GM18870 (cell line): ENCODE data around the gene SRD5A3.
A peak's percentile ranks its signal among the peaks of the same experiment; 100 is the strongest.

Experiments used
- ATAC-seq: cut with Tn5 transposase; IDR thresholded peaks from one replicate; pipeline ENCODE4 v1.9.1; 2021; ENCODE audit warnings: moderate library complexity; ENCODE audit not compliant: unreplicated experiment

The SRD5A3 gene

DNA sequence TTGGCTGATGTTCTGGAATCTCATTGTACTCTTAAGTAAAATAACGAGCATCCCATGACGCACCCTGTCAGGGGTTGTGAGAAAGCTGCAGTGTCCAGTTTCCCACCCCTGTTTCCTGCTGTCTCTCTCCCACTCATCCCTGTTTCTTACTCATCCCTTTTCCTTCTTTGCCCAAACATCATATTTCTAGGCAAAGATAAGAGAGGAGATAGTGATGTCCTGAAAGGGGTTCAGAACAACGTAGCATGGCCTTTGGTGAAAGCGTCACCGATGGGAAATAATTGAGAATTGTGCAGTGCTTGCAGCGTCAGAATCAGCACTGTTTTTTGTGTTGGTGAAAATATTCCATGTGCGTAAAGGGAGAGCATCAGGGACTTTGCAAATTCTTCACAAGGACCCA, 26.2 kb downstream of the SRD5A3 start:
- ATAC-seq: no peak

DNA sequence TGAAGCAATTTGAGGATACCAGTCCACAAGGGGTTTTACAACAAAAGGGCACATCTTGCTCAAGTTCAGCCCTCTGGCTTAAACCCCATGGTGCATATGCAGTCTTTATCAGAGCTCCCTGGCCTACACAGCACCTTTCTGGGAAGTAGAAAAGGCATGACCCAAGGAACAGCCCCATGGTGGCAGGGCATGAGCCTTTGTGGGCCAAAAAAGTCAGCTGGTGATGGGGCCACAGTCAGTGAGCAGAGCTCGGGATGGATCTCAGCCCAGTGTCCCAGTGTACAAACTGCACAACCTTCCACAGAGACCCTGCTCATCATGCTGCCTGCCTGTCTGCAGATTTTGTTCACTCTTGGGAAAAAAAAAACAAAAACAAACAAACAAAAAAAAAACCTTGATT, 27.4 kb downstream of the SRD5A3 start:
- ATAC-seq: no peak

DNA sequence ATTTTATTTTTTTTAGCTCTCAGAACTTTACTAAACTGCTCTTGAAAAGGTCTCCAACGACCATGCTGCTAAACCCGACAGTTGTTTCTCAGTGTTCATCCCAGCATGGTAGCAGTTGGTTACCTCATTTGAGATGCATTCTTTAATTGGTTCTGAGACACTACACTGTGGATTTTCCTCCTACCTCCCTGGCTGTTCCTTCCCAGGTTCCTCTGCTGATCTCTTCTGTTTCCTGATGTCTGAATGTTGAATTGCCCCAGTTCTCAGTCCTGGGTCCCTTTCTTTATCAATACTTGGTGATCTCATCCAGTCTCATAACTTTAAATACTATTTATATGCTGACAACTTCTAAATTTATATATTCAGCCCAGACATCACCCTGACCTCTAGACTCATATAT, 30.7 kb downstream of the SRD5A3 start:
- no peak for ATAC-seq

DNA sequence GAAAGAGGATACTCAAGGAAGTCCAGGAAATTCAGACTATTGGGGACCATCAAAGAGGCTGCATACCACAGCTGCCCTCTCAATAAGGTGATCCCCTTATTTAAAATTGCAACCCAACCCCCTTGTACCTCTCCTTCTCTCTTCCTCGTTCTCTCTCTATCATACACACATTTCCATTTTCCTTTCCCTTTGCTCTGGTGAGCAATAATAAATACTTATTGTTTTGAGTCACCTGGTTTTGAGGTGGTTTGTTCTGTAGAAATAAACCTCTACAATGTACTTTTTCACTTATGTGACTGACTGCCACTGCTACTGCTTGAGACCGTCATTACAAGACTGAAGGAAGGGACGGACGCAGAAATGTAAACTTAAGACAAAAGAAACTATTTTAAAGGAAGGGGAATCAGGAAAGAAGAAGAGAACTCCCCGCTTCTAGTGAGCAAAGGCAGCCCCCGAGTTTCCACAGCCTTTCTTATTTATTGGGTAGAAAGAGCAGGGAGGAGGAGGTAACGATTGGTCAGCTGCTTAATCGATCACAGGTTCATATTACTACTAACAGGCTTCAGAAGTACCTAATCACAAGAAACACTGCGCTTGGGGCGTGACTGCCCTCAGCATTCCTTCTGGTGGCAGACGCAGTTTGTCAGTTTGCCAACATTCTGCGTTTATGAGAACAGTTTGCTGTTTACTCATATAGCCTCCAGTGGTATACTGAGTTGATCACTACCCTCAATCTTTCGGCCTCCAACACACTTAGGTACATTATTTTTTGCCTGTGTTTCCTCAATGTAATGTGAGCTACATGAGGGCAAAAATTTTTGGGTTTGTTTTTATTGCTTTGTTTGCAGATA, 32.8 kb downstream of the SRD5A3 start:
- no peak for ATAC-seq

DNA sequence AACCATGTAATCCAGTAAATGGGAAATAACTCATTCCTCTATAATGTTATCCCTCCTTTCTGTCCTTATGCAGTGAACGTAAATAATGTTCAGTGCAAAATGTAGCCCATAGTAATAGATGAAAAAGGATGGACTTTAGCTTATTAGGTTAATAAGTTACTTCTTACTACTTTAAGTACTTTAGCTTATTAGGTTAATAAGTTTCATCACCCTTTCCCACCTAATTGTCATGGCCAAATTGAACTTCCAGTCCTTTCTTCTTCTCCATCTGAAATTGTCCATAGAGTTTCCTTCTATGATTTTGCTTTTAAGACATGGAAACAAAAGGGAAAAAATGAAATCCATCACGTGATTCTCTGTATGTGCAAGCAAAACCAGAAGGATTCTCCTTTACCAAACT, 34.5 kb downstream of the SRD5A3 start:
- no peak for ATAC-seq

DNA sequence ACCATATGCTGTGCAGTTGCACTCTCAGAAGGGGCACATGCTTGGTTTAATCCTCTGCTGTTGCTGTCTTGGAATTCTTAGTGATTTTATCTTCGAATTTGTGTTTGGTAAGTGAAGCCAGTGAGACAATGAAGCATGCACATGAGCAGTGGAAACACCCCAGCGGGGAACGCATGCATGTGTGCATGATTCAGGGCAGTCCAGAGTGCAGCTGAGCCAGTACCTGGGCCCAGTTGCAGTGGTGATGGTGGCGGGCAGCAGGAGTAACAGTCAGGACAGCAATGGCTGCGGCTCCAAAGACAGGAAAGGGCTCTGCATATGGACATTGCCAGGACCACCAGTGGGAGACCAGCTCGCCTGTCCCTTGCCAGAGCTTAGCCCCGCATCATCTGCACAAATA, 35.5 kb downstream of the SRD5A3 start:
- ATAC-seq: no peak

DNA sequence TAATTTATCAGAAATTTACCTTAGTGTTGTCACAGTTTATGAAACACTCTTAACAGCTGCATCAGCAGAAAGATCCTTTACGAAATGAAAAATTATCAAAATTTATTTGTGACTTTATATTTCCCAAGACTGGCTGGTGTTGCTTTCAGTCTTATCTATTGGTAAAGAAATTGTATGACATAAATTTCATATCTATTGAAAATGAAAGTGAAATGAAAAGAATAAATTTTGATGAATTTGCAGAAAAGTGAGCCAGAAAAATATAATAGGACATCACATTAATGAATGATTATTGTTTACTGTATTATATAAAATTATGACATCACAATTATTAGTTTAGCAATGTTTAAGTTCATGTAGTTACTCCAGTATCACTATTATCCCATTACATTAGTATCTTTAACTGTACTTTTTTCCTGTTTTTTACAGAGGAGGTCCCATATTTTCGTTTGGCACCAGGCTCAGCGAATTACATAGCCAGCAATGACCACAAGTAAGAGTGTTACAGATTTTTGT, 36.5 kb downstream of the SRD5A3 start:
- ATAC-seq: no peak

DNA sequence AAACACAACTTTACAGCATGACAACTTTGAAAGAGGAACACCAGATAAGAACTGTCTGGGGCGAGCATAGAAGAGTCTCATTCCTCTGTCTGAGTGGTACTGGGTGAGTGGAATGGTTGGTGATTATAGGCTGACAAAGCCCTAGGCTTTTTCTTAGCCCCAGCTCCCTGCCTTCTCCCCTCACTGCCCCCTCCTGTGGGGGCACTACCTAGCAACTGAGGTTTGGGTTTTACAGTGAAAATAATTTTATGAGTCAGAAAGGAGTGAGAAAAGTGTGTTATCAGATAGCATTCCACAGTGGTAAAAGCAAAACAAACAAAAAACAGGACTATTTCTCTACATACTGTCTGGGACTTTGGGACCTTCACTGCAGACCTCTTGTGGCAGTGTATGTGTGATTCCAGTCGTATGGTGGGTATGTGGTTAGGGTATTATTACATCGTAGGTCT, 39.2 kb downstream of the SRD5A3 start:
- no peak for ATAC-seq

DNA sequence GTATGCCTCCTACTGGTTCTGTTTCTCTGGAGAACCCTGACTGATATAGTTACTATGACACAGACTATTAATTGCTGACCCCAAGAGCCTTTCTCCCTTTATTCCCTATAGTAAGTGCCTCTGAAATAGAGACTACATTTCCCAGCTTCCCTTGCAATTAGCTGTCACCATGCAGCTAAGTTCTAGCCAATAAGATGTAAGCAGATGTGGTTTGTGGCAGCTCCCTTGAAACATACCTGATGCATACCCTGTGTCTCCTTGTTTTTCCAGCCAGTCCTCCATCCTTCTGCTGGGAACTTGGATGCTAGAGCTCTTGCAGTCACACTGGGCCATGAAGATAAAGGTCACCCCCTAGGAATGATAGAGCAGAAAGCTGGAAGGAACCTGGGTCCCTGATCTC, 40.0 kb downstream of the SRD5A3 start:
- peak; percentile 74 for ATAC-seq

DNA sequence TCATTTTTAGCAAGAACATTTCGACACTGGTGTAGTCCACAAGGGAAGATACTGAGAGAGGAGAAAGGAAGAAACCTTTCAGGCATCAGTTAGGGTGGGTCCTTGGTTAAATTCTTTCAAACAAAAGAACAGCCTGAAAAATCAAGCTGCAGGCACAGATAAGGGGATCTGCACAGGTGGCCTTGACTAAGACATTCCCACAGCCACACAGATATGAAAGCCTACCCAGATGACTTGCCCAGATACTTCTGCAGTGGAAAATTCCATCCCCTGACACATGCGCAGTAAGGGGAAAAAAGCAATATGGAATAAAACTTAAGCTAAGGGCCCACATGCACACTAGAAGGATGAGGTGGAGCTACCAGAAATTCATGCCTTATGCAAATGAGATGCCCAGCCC, 40.8 kb downstream of the SRD5A3 start:
- ATAC-seq: no peak

DNA sequence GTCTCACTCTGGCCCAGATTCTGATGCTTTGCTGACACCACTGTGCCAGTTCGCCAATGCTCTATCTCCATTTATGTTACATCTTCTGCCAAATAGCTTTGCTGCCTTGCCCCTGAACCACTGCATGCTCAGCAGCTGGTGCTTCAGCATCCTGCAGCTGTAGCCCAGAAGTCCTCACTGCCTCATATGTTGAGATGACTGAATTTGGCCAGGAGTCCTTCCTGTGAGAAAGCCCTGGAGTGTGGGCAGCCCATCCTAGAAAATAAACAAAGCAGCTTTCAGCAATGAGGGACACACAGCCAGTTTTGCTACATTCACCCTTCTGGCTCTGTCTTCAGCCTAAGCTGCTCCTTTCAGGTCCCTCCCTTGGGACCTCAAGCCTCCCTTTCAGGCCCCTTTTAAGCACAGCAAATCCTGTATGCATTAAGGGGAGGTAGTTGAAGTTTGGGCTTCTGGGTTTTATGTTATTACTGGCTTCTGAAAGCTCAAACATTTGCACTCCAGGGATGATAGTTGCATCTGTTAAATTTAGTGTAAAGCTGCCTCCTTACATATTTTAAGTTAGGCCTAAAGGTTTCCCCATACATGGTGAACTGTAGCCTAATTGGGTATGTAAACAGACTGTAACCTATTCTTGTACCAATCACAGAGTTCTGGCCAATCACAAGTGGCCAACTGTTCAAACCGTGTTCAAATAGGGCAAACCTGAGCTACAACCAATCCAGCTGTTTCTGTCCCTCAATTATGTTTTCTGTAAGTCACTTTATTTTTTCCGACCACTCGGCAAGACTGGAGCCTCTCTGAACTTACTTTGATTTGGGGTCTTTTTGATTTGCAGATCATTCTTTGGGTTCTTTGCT, 47.6 kb downstream of the SRD5A3 start:
- ATAC-seq: no peak

DNA sequence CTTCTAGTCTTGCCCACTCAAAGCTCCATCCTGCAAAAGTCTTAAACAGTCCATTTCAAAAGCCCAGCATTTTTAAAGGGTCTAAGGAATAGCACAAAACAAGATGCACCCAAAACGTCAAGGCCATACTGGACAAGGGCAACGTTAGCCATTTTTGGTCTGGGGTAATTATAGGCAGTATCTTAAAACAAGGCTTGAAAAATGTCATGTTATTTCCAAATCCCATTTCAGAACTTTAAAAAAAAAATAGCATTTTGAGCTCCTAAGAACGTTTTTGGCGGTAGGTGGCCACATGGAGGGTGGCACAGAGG, 49.1 kb downstream of the SRD5A3 start:
- ATAC-seq: peak; percentile 7

DNA sequence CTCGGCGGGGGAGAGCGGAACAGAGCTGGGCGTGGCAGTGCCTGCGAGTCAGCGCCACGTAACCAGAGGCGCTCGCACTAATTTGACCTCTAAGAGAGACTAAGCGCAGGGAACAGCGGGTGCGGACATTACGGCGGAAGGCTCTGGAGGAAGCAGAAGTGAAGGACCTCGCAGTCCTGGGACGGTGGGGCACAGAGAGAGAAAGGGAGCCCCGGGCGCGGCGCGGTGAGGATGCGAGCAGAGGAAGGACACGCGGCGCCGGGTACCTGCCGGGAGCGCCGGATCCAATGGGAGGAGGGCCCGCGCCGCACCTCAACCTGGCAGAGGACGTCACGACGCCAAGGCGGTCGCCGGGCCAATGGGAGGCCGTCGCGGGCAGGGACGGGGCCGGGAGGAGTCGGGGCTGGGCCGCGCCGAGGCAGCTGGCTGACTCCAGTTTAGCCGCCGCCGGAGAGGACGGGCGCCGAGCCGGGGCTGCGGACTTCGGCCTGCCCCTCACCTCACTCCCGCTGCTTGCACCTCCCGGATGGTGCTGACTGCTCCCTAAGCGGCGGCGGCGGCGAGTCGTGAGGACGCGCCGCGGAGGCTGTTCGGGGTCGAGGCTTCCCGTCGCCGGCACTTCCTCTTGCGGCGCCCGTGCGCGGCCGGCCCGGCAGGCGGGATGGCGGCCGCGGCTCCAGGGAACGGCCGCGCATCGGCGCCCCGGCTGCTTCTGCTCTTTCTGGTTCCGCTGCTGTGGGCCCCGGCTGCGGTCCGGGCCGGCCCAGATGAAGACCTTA, 49.7 kb downstream of the SRD5A3 start, which contains the start of gene TMEM165:
Gene TMEM165 (plus strand): TSS at position 429 of the 779 bp plus-strand sequence. CDS start 233 bp downstream, at position 662.
- ATAC-seq: peak; percentile 78

DNA sequence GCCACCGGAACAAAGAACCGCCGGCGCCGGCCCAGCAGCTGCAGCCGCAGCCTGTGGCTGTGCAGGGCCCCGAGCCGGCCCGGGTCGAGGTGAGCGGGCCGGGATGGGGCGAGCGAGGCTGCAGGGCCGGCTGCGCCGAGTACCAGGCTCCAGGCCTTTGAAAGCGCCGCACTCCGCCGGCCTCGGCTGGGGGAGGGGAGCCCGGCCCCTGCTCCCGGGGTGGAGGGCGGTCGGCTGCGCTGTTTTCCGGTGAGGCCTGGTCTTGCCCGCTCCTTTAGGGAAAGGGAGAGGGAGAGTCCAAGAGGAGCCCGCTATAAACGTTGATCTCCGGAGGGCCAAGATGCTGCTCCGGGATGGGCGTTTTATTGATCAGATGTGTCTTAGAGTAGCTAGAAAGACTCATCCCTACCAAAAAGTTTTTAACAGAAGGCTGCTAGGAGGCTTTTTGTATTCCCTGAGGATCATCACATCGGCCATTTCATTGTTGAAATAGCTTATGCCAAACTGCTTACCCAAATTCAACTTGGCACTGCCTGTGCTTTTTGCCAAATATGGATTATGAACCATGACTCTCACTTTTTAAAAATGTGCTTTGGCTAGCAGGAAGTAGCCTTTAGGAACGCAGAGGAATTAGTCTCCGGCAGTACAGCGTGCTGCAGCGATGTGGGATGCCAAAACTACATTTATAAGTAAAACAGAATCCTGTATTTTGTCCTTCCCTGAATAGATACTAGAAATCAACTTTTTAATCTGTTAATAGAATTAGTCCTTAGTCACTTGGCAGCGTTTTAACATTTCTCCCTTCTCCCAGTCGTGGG, 50.5 kb downstream of the SRD5A3 start:
- ATAC-seq: peak; percentile 4

DNA sequence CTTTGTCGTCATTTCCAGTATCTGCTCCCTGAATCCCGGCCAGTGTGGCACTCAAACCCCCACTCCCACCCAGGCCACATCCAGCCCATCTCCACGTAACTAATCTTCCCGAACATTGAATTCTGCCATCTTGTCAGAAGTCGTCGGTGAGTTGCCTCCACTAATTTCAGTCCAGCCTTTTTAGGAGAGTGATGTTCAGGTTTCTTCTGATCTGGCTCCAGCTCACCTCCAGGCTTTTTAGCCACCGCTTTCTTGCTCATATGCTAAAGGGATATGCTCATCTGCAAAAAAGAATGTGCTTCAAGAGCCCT, 51.0 kb downstream of the SRD5A3 start:
- no peak for ATAC-seq

DNA sequence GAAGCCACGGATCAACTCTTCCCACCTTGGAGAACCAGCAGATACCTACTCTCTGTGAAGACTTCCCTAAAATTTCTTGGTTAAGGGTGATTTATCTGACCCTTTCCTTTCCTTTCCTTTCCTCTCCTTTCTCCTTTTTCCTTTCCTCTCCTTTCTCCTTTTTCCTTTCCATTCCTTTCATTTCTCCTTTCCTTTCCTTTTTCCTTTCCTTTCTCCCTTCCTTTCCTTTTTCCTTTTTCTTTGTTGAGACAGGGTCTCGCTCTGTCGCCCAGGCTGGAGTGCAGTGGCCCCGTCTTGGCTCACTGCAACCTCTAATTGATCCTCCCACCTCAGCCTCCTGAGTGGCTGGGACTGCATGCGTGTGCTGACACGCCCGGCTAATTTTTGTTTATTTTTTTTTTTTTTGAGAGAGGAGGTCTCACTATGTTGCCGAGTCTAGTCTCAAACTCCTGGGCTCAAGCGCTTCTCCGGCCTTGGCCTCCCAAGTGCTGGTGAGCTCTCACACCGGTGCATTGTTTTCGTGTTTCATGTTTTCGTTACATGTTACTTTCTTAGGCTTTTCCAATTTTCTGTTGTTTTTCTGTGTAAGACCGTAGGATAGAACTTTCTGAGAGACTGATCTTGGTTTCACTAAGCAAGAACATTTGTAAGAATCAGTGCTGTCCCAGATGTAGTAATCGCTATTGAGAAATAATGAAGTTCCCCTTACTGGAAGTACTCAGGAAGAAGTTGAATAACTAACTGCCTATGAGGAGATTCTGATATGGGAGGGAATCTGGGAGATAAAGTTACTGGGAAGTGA, 51.7 kb downstream of the SRD5A3 start:
- ATAC-seq: no peak

DNA sequence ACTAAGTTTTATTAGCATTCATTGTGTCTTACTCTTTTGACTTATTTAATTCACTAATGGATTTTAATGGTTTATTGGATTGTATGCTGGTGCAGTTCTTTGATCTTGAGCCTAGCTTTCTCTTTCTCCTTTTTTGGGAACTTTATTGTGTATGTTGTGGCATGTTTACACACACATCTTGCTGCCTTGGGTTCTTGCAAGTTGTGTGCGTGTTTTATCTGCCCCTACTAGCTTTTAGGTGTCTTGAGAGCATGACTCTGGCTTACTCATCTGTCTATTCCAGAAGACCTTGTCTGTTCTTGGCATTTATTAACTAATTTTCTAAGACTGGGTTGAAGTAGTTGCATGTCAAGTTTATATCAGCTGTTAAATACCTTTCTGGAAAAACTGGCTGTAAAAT, 52.4 kb downstream of the SRD5A3 start:
- no peak for ATAC-seq

DNA sequence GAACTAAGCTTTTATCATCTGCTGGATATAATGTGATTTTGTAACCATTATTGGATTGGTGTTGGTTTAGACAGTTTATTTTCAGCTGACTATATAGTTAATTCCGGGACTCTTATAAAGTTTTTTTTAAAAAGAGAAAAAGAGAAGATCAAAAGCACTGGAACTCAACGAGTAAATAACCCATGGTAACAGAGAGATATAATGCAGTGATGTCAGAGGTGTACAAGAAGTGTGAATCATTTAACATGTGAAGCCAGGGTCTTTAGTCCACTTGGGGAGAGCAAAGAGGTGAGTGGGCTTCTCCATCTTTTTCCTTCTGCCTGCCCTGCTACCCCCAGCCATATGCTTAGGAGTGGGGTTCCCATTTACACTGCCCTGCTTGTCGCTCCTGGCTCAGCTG, 52.9 kb downstream of the SRD5A3 start:
- ATAC-seq: no peak

DNA sequence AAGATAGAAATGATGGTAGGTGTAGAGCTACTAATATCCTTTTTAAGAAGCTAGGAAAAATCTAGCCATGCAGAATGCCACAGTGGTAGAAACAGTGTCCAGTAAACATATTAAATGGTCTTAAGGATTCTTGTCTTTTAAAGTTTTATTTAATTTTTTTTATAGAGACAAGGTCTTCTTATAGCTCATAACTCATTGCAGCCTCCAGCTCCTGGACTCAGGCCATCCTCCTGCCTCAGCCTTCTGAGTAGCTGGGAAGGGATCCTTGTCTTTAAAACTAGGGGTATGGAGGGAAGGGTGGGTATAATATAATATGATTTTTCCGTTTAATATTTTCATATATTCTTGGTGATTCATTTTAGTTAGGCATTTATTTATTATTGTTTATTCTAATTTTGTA, 53.5 kb downstream of the SRD5A3 start:
- no peak for ATAC-seq

DNA sequence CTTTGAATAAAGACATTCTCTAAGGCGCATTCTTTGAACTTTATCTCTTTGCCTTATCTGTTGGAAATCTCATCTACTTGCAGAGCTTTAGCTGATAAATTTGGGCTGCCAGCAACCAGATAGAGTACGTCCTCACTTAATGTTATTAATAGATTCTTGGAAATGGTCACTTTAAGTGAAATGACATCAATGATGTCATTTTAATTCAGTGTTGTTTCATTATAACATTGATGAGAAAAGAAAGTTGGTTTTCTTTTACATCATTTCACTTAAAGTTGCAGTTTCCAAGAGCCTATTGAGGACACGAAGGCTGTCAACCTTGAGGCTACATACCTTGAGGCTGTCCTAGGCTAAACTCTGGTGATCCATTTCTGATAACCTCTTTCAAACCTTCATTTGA, 59.0 kb downstream of the SRD5A3 start:
- ATAC-seq: no peak
